AG04449 (cell line): ENCODE measurements around the gene SIGLEC9.

Experiments
- CTCF ChIA-PET: fragments of 350-600 bp; formaldehyde crosslinking; extraction: SDS; loops from one replicate; lab custom pipeline; 2021; ENCODE audit warnings: antibody characterized with exemption; lab: Yijun Ruan, JAX
- POLR2A ChIA-PET: fragments of 400-600, 350-600 bp; formaldehyde crosslinking; extraction: SDS; loops from one replicate; lab custom pipeline; 2020; ENCODE audit warnings: antibody characterized with exemption, inconsistent platforms; lab: Yijun Ruan, JAX
- DNase-seq: peaks from one replicate; pipeline ENCODE4 v3.0.0-alpha.2; 2010; ENCODE audit warnings: low read depth, low spot score
- H3K4me3 ChIP-seq: 2 replicates; pipeline ENCODE4 v1.5.1; 2011; ENCODE audit warnings: low read depth, mild to moderate bottlenecking, control low read depth, low read length
- CTCF ChIP-seq: IDR thresholded peaks from one replicate; pipeline ENCODE4 v1.5.1; 2011; ENCODE audit warnings: mild to moderate bottlenecking, moderate library complexity, low read length, control low read depth, inconsistent platforms; ENCODE audit not compliant: insufficient read depth; ENCODE audit errors: missing control alignments

The SIGLEC9 gene

GRCh38 chr19:51159656-51160055, 35.0 kb downstream of the SIGLEC9 start:
- ChIA-PET CTCF (interaction anchor here (1.3 to 2.2 kb wide), 2 partner anchors 9 to 24 kb away, joined by 3 to 8 read pairs; no protein-coding TSS in a partner anchor), POLR2A (no interaction called here)
- no peak for DNase-seq
- H3K4me3 ChIP-seq, result no peak overlapping the region
- TF ChIP-seq CTCF, result no peak

GRCh38 chr19:51161266-51161665, 36.6 kb downstream of the SIGLEC9 start:
- ChIA-PET CTCF (interaction anchor here (1.5 kb wide), 1 partner anchor 10 kb away, joined by 4 read pairs; no protein-coding TSS in a partner anchor), POLR2A (no interaction called here)
- no peak for DNase-seq
- no peak for TF ChIP-seq CTCF
- no peak overlapping the region for H3K4me3 ChIP-seq

- DNase-seq, result no peak
- TF ChIP-seq CTCF, result no peak
- no peak overlapping the region for H3K4me3 ChIP-seq
- ChIA-PET CTCF (interaction anchor here (1.5 kb wide), 1 partner anchor 9 kb away, joined by 4 read pairs; no protein-coding TSS in a partner anchor), POLR2A (no interaction called here)
Observed at GRCh38 chr19:51161867-51162496, 37.3 kb downstream of the SIGLEC9 start.

GRCh38 chr19:51163257-51163656, 38.6 kb downstream of the SIGLEC9 start:
- TF ChIP-seq CTCF, result no peak
- DNase-seq, result no peak
- CTCF ChIA-PET, result no interaction called here
- POLR2A ChIA-PET, result no interaction called here
- no peak overlapping the region for H3K4me3 ChIP-seq

- no peak for TF ChIP-seq CTCF
- no peak for DNase-seq
- POLR2A ChIA-PET, result no interaction called here
Observed at GRCh38 chr19:51164215-51164614, 39.5 kb downstream of the SIGLEC9 start.

GRCh38 chr19:51166846-51167490, 42.3 kb downstream of the SIGLEC9 start:
- no peak for DNase-seq
- no peak for TF ChIP-seq CTCF
- no peak overlapping the region for H3K4me3 ChIP-seq
- ChIA-PET POLR2A (no interaction called here), CTCF (no interaction called here)

More at GRCh38 chr19:51164215-51164614, 39.5 kb downstream of the SIGLEC9 start:
- CTCF ChIA-PET, result no interaction called here
- no peak overlapping the region for H3K4me3 ChIP-seq
